Heart left ventricle (tissue), 16 donors: ENCODE results near the gene OR5AU1. TPM values are rescaled to one million over a fixed set of nuclear protein-coding genes. Genes with fewer than 3 reads are reported as not detected.

ENCODE experiments used
- ATAC-seq, 4 donors: fragments of 200-7000 bp; cut with Tn5 transposase; one replicate each; pipeline ENCODE4 v1.9.1; 2020 to 2022; ENCODE audit warnings: moderate library complexity in 4 of 4, mild to moderate bottlenecking in 3 of 4, moderate number of reproducible peaks in 1 of 4
- DNase-seq, 5 donors: peaks; one replicate each; pipeline ENCODE4 v3.0.0-alpha.2; 2020
- H3K27ac ChIP-seq, 12 donors: fragments of 200-600 bp; sonication (generic) in 4 of 12; one replicate each; pipeline versions ENCODE4 v1.5.0 to v1.8.0; 2016 to 2022; ENCODE audit warnings: mild to moderate bottlenecking in 2 of 12
- H3K27me3 ChIP-seq, 9 donors: fragments of 200-600 bp; sonication (generic) in 2 of 9; one replicate each; pipeline versions ENCODE4 v1.5.1 to v1.8.0; 2016 to 2022; ENCODE audit warnings: mild to moderate bottlenecking in 3 of 9
- H3K36me3 ChIP-seq, 9 donors: fragments of 200-600 bp; sonication (generic) in 2 of 9; one replicate each; pipeline versions ENCODE4 v1.5.0 to v1.8.0; 2018 to 2022; ENCODE audit warnings: mild to moderate bottlenecking in 2 of 9
- H3K4me1 ChIP-seq, 12 donors: fragments of 200-600 bp; sonication (generic) in 4 of 12; one replicate each; pipeline versions ENCODE4 v1.5.0 to v1.8.0; 2016 to 2022; ENCODE audit warnings: mild to moderate bottlenecking in 3 of 12
- H3K4me3 ChIP-seq, 12 donors: fragments of 200-600 bp; sonication (generic) in 4 of 12; one replicate each; pipeline versions ENCODE4 v1.5.0 to v1.8.0; 2017 to 2022; ENCODE audit warnings: mild to moderate bottlenecking in 9 of 12, moderate library complexity in 4 of 12
- H3K9me3 ChIP-seq, 12 donors: fragments of 200-600 bp; sonication (generic) in 4 of 12; one replicate each; pipeline versions ENCODE4 v1.5.0 to v1.8.0; 2016 to 2022; ENCODE audit warnings: mild to moderate bottlenecking in 1 of 12
- POLR2A ChIP-seq, 2 donors: fragments of 450-650 bp; IDR thresholded peaks; one replicate each; pipeline ENCODE4 v1.6.1; 2017; ENCODE audit warnings: antibody characterized with exemption in 2 of 2, mild to moderate bottlenecking in 2 of 2, moderate library complexity in 2 of 2
- WGBS, 4 donors: extraction: QIAGEN DNeasy Blood & Tissue Kit in 2 of 4; methylation state at CpG; one replicate each; pipeline versions ENCODE4 v1.1.5 to v1.1.7; 2013 to 2018; 5-methylcytosine and 5-hydroxymethylcytosine counted together
- intact Hi-C, 10 donors: fragments of 100-400 bp; cut with DNase I; formaldehyde crosslinking; loops; one replicate each; pipeline versions ENCODE4 v1.11.1 to v1.14.2; 2022
- polyA plus RNA-seq, 2 donors: library from polyadenylated mRNA; stranded (reverse); fragments of 200-250 nt; gene quantifications; one replicate each; pipeline ENCODE4 v1.2.3, GENCODE V29; 2013
- total RNA-seq, 9 donors: library from RNA; depleted of rRNA in 2 of 9; stranded (reverse); fragments of >200 nt in 2 of 9; fragmentation: NEBNext Ultra II Directional in 3 of 9; extraction: Animal tissue kit (Norgen Biotek cat#: 25700) in 3 of 9; gene quantifications; one replicate each; pipeline versions ENCODE4 v1.1.0 to v1.2.4, GENCODE V29; 2016 to 2023
- TF ChIP-seq, protein P1 (sequence below), 12 donors: fragments of 200-600 bp; sonication (generic) in 4 of 12; IDR thresholded peaks; one replicate each; pipeline versions ENCODE4 v1.5.0 to v1.8.0; 2018 to 2022; ENCODE audit warnings: antibody characterized with exemption in 12 of 12, mild to moderate bottlenecking in 5 of 12
- donor health status: ischemic (EF 13 %, LVEDD 7.1; RV severe dilation, severe dysfunction).
- donor health status: healthy with polysubstance abuse.
- donor health status: DM: no; HTN: yes; CAD: no.
- donor health status: DM: no; HTN: no; CAD: no.
- donor health status: ischemic (EF 25% LVEDD 6.9; RV normal size, moderate dysfunction).
- donor health status: ischemic (EF 25% LVEDD 5.7; RV mildly dilated, moderate dysfunction).
- donor health status: healthy.
- donor health status: DM: yes; HTN: yes; CAD: no.
- donor health status: ischemic (EF 35%, LVEDD 5.7; RV mildly dilated, moderate dysfunction).
- donor health status: nonischemic (EF 11% LVEDD 7.7; RV severe dilation, severe dysfunction).
- donor health status: DM: yes; HTN: yes; CAD: no.
- donor health status: PGD.
- donor health status: ischemic (EF 29% LVEDD 5.4; RV normal size, mild dysfunction).
- donor health status: nonischemic (EF 23%, LVEDD 6.1; RV moderate dilation, normal function).

OR5AU1 gene
- total and polyA plus RNA-seq, 11 donors = not detected

DNA sequence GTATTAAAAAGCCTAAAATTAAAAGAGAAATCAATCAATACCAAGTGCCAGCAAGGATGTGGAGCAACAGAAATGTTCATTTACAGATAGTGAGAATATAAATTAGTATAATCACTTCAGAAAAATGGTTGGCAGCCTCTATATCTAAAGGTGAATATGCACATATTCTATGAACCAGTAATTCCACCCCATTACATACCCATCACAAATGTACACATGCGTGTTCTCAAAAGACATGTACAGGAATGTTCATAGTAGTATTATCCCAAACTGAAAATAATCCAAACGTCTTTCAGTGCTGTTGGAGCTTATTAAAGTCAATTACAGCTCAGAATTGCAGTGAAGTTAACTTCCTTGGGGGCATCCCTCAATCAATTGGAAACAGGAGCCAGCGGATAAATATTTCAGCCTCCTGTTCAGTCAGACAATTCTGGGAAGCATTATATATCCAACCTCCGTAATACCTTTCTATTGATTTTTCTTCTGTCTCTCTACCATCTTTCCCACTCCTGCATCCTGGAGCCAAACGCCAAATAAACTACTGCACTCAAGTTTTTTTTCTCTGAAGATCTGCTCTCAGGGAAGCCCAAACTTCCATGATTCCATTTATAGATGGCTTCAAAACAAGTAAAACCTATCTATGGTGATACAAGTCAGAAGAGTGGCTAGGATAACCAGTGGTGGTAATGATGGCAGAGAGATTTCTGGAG lies 45.0 kb upstream of the OR5AU1 start:
- H3K9me3 ChIP-seq = peaks cover 0 to 11% (median 3%) of the 10 kb centered on the region in 12 donors
- no peak overlapping the region for H3K27ac ChIP-seq
- WGBS, 4 donors = 86 to 89% (median 86%) methylated on average over 5 of the region's 5 CpGs
- no peak for ATAC-seq
- H3K4me3 ChIP-seq = no peak overlapping the region
- no peak for DNase-seq
- no peak for TF ChIP-seq POLR2A (IDR thresholded peaks at IDR 0.05)
- TF ChIP-seq, protein P1, sequence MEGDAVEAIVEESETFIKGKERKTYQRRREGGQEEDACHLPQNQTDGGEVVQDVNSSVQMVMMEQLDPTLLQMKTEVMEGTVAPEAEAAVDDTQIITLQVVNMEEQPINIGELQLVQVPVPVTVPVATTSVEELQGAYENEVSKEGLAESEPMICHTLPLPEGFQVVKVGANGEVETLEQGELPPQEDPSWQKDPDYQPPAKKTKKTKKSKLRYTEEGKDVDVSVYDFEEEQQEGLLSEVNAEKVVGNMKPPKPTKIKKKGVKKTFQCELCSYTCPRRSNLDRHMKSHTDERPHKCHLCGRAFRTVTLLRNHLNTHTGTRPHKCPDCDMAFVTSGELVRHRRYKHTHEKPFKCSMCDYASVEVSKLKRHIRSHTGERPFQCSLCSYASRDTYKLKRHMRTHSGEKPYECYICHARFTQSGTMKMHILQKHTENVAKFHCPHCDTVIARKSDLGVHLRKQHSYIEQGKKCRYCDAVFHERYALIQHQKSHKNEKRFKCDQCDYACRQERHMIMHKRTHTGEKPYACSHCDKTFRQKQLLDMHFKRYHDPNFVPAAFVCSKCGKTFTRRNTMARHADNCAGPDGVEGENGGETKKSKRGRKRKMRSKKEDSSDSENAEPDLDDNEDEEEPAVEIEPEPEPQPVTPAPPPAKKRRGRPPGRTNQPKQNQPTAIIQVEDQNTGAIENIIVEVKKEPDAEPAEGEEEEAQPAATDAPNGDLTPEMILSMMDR (IDR thresholded peaks at IDR 0.05) = no peak
- intact Hi-C loops = no loop called here
- H3K4me1 ChIP-seq = peaks cover 0 to 3% (median 0%) of the 10 kb centered on the region in 12 donors
- H3K27me3 ChIP-seq = no peaks in the 10 kb centered on the region
- peaks cover 0 to 25% (median 12%) of the 10 kb centered on the region in 9 donors for H3K36me3 ChIP-seq

DNA sequence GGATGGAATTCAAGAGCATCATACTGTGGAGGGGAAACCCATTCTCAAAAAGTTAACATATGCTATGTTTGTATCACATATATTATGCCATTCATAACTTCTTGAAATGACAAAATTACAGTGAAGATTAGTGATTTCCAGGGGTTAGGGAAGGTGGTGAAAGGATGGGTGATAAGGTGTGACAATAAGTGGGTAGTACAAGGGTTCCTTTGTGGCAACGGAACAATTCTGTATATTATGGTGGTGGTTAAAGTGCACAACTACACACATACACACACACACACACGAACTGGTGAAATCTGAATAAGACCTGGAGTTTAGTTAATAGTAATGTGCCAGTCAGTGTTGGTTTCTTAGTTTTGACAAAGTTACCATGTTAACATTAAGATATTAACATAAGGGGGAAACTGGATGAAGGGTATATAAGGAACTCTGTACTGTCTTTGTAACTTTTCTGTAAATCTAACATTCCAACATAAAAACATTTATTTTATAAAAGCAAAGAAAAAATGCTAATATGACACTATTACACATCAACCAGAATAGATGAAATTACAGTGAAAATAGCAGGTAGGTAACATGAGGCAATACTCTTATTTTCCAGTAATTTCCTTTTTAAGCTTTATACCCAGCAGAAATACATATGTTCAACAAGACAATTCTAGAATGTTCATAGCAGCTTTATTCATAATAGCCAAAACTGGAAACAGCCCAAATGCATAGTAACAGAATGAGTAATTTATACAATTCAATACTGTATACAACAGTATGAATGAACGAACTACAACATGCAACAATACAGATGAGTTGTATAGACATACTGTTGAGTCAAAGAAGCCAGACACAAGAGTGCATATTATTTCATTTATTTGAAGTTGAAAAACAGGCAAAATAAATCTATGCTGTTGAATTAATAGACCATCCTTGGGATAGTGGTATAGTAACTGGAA lies 44.0 kb upstream of the OR5AU1 start:
- intact Hi-C loops = no loop called here
- H3K4me1 ChIP-seq = no peaks in the 10 kb centered on the region

GRCh38 chr14:21197418-21198205 lies 41.7 kb upstream of the OR5AU1 start:
- Histone ChIP-seq H3K4me1 (peaks cover 0 to 1% (median 0%) of the 10 kb centered on the region in 12 donors), H3K36me3 (peaks cover 0 to 5% (median 0%) of the 10 kb centered on the region in 9 donors), H3K4me3 (no peak overlapping the region), H3K27me3 (no peaks in the 10 kb centered on the region), H3K27ac (no peak overlapping the region), H3K9me3 (peaks cover 0 to 11% (median 3%) of the 10 kb centered on the region in 12 donors)
- WGBS, 4 donors = 93 to 96% (median 95%) methylated on average over 2 of the region's 2 CpGs
- ATAC-seq = no peak
- no peak for DNase-seq
- no peak for TF ChIP-seq POLR2A (IDR thresholded peaks at IDR 0.05)
- TF ChIP-seq, protein P1 (IDR thresholded peaks at IDR 0.05) = no peak
- intact Hi-C loops = no loop called here

More for the DNA sequence above, 44.0 kb upstream of the OR5AU1 start:
- Histone ChIP-seq H3K36me3 (peaks cover 0 to 18% (median 5%) of the 10 kb centered on the region in 9 donors), H3K4me3 (no peak overlapping the region), H3K27me3 (no peaks in the 10 kb centered on the region), H3K27ac (no peak overlapping the region), H3K9me3 (peaks cover 0 to 11% (median 3%) of the 10 kb centered on the region in 12 donors)
- no peak for TF ChIP-seq POLR2A (IDR thresholded peaks at IDR 0.05)
- TF ChIP-seq, protein P1 (IDR thresholded peaks at IDR 0.05) = no peak
- no peak for ATAC-seq
- WGBS, 4 donors = 68 to 80% (median 75%) methylated on average over 3 of the region's 3 CpGs
- DNase-seq = no peak
